Inflammatory macrophage (primary cell): Measurements from ENCODE around the gene GTF3C5.
"Not testable (repeated sequence)": the region's sequence is repeated elsewhere in the genome, so short reads cannot be mapped to it uniquely, and the experiment has no call there.

Experiments
- DNase-seq, 2 donors: peaks; one replicate each; pipeline ENCODE4 v3.0.0-alpha.2; 2020 to 2022

The GTF3C5 gene

GRCh38 chr9:132997591-132997990 is 33.2 kb upstream of the GTF3C5 start:
- no peak for DNase-seq

GRCh38 chr9:132998221-132998620 is 32.6 kb upstream of the GTF3C5 start:
- not testable (repeated sequence) for DNase-seq

GRCh38 chr9:132998831-132999635 is 31.8 kb upstream of the GTF3C5 start:
- DNase-seq, result no peak

- DNase-seq, result no peak
Measured at GRCh38 chr9:133002147-133003070, 28.4 kb upstream of the GTF3C5 start.

GRCh38 chr9:133003071-133003461 is 27.7 kb upstream of the GTF3C5 start:
- DNase-seq, result no peak

- no peak for DNase-seq
Measured at GRCh38 chr9:133003671-133004090, 27.1 kb upstream of the GTF3C5 start.

- DNase-seq, result peak; percentile 47 to 72
Measured at GRCh38 chr9:133004091-133004998, 26.5 kb upstream of the GTF3C5 start.

- DNase-seq, result no peak
Measured at GRCh38 chr9:133004999-133005760, 25.6 kb upstream of the GTF3C5 start.

- DNase-seq, result no peak
Measured at GRCh38 chr9:133005957-133006356, 24.8 kb upstream of the GTF3C5 start.

GRCh38 chr9:133006731-133007352 is 24.0 kb upstream of the GTF3C5 start:
- no peak for DNase-seq

- DNase-seq, result no peak
Measured at GRCh38 chr9:133008406-133008805, 22.4 kb upstream of the GTF3C5 start.

GRCh38 chr9:133008824-133009223 is 22.0 kb upstream of the GTF3C5 start:
- no peak for DNase-seq

- no peak for DNase-seq
Measured at GRCh38 chr9:133009906-133010582, 20.8 kb upstream of the GTF3C5 start.

GRCh38 chr9:133014696-133015095 is 16.1 kb upstream of the GTF3C5 start:
- no peak for DNase-seq

GRCh38 chr9:133023117-133023890 is 7.5 kb upstream of the GTF3C5 start:
- DNase-seq, result peak; percentile 37 to 49

- DNase-seq, result no peak
Measured at GRCh38 chr9:133026426-133026825, 4.4 kb upstream of the GTF3C5 start.

- DNase-seq, result no peak
Measured at GRCh38 chr9:133027134-133027533, 3.7 kb upstream of the GTF3C5 start.

- DNase-seq, result no peak
Measured at GRCh38 chr9:133028221-133028620, 2.6 kb upstream of the GTF3C5 start.

- no peak for DNase-seq
Measured at GRCh38 chr9:133029994-133030316, 842 bp upstream of the GTF3C5 start.

GRCh38 chr9:133031130-133031422 is 279 bp downstream of the GTF3C5 start:
- no peak for DNase-seq
